Measurements from ENCODE around the gene CHRNG. TPM values are rescaled to one million over a fixed set of nuclear protein-coding genes. Genes with fewer than 3 reads are reported as not detected.

The CHRNG gene, protein sequence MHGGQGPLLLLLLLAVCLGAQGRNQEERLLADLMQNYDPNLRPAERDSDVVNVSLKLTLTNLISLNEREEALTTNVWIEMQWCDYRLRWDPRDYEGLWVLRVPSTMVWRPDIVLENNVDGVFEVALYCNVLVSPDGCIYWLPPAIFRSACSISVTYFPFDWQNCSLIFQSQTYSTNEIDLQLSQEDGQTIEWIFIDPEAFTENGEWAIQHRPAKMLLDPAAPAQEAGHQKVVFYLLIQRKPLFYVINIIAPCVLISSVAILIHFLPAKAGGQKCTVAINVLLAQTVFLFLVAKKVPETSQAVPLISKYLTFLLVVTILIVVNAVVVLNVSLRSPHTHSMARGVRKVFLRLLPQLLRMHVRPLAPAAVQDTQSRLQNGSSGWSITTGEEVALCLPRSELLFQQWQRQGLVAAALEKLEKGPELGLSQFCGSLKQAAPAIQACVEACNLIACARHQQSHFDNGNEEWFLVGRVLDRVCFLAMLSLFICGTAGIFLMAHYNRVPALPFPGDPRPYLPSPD
- not detected in 2 replicates for total RNA-seq
- long read RNA-seq, result 0 reads

DNA sequence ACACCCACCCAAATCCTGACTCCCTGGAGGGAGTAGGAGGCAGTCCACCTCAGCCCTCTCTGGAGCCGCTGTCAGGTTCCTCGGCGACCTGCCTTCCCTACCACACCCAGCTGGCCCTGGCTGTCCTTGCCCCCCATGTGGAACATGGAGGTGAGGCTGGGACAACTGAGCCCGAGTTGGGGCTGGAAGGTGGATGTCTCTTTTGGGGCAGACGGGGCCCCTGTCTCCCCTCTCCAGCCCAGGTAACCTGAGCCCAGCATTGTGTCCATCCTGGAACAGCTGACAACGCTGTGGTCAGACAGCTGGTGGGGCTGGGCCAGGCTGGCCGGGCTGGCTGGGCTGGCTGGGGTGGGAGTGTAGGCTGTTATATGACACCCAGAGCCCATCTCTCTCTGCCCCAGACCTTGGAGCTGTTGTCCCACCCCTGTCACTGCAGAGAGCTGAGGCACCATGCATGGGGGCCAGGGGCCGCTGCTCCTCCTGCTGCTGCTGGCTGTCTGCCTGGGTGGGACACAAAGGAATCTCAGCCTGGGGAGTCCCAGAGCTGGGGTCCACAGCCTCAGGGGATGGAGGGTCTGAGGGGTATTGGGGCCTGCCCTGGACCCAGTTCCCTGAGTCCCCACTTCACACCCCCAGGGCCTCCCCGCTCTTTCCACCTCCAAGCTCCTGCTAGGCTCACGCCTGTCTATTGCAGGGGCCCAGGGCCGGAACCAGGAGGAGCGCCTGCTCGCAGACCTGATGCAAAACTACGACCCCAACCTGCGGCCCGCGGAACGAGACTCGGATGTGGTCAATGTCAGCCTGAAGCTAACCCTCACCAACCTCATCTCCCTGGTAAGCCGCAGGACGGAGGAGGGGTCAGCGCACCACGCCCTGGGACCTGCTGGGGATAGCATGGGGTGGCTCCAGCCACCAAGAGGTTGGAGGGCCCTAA, at the start of gene CHRNG:
Gene CHRNG (plus strand): TSS at position 395 of the 934 bp plus-strand sequence. CDS start 56 bp downstream, at position 451.
- peaks cover 2% of the 10 kb centered on the region for H3K4me1 Mint-ChIP-seq (ENCODE audit: unreplicated experiment)
- no peak for DNase-seq (ENCODE audit: extremely low spot score, unreplicated experiment)
- H3K36me3 Mint-ChIP-seq (ENCODE audit: unreplicated experiment), result no peaks in the 10 kb centered on the region
- TF ChIP-seq, protein P1, sequence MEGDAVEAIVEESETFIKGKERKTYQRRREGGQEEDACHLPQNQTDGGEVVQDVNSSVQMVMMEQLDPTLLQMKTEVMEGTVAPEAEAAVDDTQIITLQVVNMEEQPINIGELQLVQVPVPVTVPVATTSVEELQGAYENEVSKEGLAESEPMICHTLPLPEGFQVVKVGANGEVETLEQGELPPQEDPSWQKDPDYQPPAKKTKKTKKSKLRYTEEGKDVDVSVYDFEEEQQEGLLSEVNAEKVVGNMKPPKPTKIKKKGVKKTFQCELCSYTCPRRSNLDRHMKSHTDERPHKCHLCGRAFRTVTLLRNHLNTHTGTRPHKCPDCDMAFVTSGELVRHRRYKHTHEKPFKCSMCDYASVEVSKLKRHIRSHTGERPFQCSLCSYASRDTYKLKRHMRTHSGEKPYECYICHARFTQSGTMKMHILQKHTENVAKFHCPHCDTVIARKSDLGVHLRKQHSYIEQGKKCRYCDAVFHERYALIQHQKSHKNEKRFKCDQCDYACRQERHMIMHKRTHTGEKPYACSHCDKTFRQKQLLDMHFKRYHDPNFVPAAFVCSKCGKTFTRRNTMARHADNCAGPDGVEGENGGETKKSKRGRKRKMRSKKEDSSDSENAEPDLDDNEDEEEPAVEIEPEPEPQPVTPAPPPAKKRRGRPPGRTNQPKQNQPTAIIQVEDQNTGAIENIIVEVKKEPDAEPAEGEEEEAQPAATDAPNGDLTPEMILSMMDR (IDR thresholded peaks at IDR 0.05), result no peak
- no peak within 1 kb of the TSS for H3K27ac Mint-ChIP-seq (ENCODE audit: unreplicated experiment)
- no peaks in the 10 kb centered on the region for H3K27me3 Mint-ChIP-seq (ENCODE audit: unreplicated experiment)
- peaks cover 3% of the 10 kb centered on the region for H3K9me3 Mint-ChIP-seq (ENCODE audit: unreplicated experiment)
- no peak within 1 kb of the TSS for H3K4me3 Mint-ChIP-seq (ENCODE audit: unreplicated experiment)

DNA sequence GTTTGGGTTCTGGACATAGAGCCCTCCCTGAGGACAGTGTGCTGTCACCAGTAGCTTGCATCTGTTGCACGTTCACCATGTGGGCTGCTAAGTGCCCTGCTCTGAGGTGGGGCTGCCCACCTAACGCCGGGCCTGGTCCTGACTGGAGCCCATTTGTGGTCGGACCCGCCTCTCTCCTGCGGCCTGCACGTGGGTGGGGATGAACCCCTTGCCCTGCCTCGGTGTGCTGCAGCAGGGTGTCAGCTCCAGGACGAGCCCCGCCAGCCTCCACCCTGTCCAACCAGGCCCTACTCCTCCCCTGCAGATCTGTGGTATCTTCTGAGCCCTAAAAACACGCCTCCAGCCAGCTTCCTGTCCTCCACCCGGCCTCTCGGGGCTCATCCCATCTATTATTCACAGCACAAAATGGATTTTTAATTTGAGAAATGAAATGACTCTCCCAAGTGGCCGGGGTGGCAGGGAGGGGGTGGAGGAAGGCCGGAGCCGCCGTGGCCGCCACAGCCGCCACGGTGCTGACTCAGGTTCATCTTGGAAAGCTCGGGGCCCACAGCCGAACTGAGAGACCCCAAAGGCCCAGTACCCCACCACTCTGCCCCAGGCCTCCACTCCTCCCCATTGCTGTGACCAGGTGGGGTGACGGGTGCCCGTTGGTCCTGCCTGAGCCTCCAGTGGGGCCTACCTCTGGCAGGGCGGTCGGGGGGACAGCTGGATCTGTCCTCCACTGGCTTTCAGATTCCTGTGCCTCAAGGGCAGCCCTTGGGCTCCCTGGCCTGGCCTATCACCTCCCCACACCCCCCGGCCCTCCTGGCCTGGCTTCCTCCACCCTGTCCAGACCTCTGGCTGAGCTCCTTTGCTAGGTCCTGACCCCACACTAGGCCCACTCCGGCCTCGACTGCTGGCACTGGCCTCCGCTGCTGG, 49.0 kb upstream of the CHRNG start:
- Mint-ChIP-seq H3K4me1 (ENCODE audit: unreplicated experiment) (peaks cover 6% of the 10 kb centered on the region), H3K27me3 (ENCODE audit: unreplicated experiment) (peaks cover 13% of the 10 kb centered on the region), H3K4me3 (ENCODE audit: unreplicated experiment) (no peak overlapping the region), H3K27ac (ENCODE audit: unreplicated experiment) (no peak overlapping the region), H3K9me3 (ENCODE audit: unreplicated experiment) (no peaks in the 10 kb centered on the region), H3K36me3 (ENCODE audit: unreplicated experiment) (no peaks in the 10 kb centered on the region)
- TF ChIP-seq, protein P1 (IDR thresholded peaks at IDR 0.05), result no peak
- no peak for DNase-seq (ENCODE audit: extremely low spot score, unreplicated experiment)

DNA sequence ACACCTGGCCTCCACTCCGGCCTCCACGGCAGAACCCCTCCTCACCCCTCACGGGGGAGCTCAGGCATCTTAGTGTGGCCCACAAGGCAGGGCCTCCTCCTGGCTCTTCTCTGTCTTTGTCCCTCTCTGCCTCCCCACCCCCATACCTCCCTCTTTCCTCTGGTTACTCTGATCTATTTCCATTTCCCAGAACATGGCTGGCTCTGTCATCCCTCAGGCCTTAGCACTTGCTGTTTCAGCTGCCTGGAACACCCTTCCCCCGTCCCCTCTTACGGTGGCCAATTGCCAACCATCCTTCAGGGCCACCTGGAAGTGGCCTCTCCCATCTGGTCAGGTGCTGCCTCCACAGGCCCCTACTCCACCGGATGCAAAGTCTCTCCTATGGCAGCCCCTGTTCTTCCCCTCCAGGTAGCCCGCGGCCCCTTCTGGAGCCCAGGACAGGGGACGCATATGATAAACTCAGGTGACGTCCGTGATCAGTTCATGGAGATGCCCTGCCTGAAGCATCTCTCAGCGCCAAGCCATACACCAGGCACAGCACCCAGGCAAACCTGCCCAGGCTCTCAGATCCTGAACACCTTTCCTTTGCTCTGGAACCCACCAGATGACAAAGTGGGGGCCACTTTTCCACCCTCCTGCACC, 48.2 kb upstream of the CHRNG start:
- TF ChIP-seq, protein P1 (IDR thresholded peaks at IDR 0.05), result no peak
- Mint-ChIP-seq H3K36me3 (ENCODE audit: unreplicated experiment) (no peaks in the 10 kb centered on the region), H3K27me3 (ENCODE audit: unreplicated experiment) (peaks cover 14% of the 10 kb centered on the region), H3K27ac (ENCODE audit: unreplicated experiment) (no peak overlapping the region), H3K4me1 (ENCODE audit: unreplicated experiment) (peaks cover 6% of the 10 kb centered on the region), H3K9me3 (ENCODE audit: unreplicated experiment) (no peaks in the 10 kb centered on the region), H3K4me3 (ENCODE audit: unreplicated experiment) (no peak overlapping the region)
- no peak for DNase-seq (ENCODE audit: extremely low spot score, unreplicated experiment)

DNA sequence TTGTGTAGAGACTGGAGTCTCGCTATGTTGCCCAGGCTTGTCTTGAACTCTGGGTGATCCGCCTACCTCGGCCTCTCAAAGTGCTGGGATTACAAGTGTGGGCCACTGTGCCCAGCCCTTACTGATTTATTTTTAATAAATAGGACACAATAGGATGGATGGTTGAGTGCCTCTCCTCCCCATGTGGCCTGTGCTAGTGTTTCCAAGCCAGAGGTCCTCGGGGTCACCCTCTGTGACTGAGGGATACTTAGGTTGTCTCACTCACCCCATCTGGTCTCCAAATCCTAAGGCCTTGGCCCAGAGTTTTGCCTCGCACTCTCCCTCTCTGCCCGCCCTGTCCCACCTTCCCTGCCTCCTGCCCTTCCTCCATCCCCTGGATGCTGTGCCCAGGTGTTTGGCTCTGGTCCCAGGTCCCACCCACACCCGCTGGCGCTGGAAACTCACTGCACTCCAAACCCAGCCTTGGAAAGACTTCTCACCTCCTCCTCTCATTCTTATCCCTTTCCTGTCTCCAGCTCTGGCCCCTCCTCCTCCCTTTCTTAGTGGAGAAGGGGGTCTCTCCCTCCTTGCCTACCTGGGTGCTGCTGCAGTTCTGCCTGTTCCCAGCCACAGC, 47.1 kb upstream of the CHRNG start:
- Mint-ChIP-seq H3K36me3 (ENCODE audit: unreplicated experiment) (no peaks in the 10 kb centered on the region), H3K4me3 (ENCODE audit: unreplicated experiment) (no peak overlapping the region), H3K9me3 (ENCODE audit: unreplicated experiment) (no peaks in the 10 kb centered on the region), H3K27me3 (ENCODE audit: unreplicated experiment) (peaks cover 12% of the 10 kb centered on the region), H3K4me1 (ENCODE audit: unreplicated experiment) (peaks cover 2% of the 10 kb centered on the region), H3K27ac (ENCODE audit: unreplicated experiment) (no peak overlapping the region)
- TF ChIP-seq, protein P1 (IDR thresholded peaks at IDR 0.05), result no peak
- no peak for DNase-seq (ENCODE audit: extremely low spot score, unreplicated experiment)

Data from osteocyte (in vitro differentiated cells).